Mucosa of stomach (tissue), 1 donor: ENCODE data around the gene LMBR1.
"Not testable (repeated sequence)": the region's sequence is repeated elsewhere in the genome, so short reads cannot be mapped to it uniquely, and the experiment has no call there.

Experiments
- H3K27me3 ChIP-seq: one replicate; pipeline ENCODE4 v1.7.0; 2013; ENCODE audit warnings: mild to moderate bottlenecking, low read length; ENCODE audit not compliant: control insufficient read depth, insufficient read depth
- H3K36me3 ChIP-seq: one replicate; pipeline ENCODE4 v1.7.0; 2013; ENCODE audit warnings: low read length; ENCODE audit not compliant: control insufficient read depth, insufficient read depth
- H3K4me1 ChIP-seq: one replicate; pipeline ENCODE4 v1.7.0; 2013; ENCODE audit warnings: mild to moderate bottlenecking, low read length; ENCODE audit not compliant: control insufficient read depth, insufficient read depth
- H3K4me3 ChIP-seq: one replicate; pipeline ENCODE4 v1.7.0; 2013; ENCODE audit warnings: low read length
- H3K9ac ChIP-seq: one replicate; pipeline ENCODE4 v1.7.0; 2013; ENCODE audit warnings: mild to moderate bottlenecking, low read length, moderate library complexity
- H3K9me3 ChIP-seq: one replicate; pipeline ENCODE4 v1.7.0; 2013; ENCODE audit warnings: mild to moderate bottlenecking, low read length, moderate library complexity; ENCODE audit not compliant: control insufficient read depth
- donor health status: Pancreatic carcinoma.

LMBR1 gene

GRCh38 chr7:156816943-156817572 is 75.9 kb downstream of the LMBR1 start:
- Histone ChIP-seq H3K9me3 (no peaks in the 10 kb centered on the region), H3K36me3 (no peaks in the 10 kb centered on the region), H3K27me3 (no peaks in the 10 kb centered on the region), H3K9ac (no peak overlapping the region), H3K4me1 (no peaks in the 10 kb centered on the region), H3K4me3 (no peak overlapping the region)

GRCh38 chr7:156811706-156812105 is 81.3 kb downstream of the LMBR1 start:
- H3K4me1 ChIP-seq = no peaks in the 10 kb centered on the region
- no peak overlapping the region for H3K9ac ChIP-seq
- H3K36me3 ChIP-seq = no peaks in the 10 kb centered on the region
- H3K9me3 ChIP-seq = no peaks in the 10 kb centered on the region
- H3K27me3 ChIP-seq = no peaks in the 10 kb centered on the region
- H3K4me3 ChIP-seq = no peak overlapping the region

- H3K4me3 ChIP-seq, H3K36me3 ChIP-seq, H3K9me3 ChIP-seq, H3K9ac ChIP-seq, H3K27me3 ChIP-seq, H3K4me1 ChIP-seq: not testable (repeated sequence)
Observed at GRCh38 chr7:156803656-156804055, 89.3 kb downstream of the LMBR1 start.

GRCh38 chr7:156802214-156802613 is 90.8 kb downstream of the LMBR1 start:
- Histone ChIP-seq H3K9me3 (no peaks in the 10 kb centered on the region), H3K4me1 (no peaks in the 10 kb centered on the region), H3K36me3 (no peaks in the 10 kb centered on the region), H3K27me3 (no peaks in the 10 kb centered on the region), H3K4me3 (no peak overlapping the region), H3K9ac (no peak overlapping the region)

- Histone ChIP-seq H3K4me1 (no peaks in the 10 kb centered on the region), H3K9ac (no peak overlapping the region), H3K36me3 (no peaks in the 10 kb centered on the region), H3K9me3 (no peaks in the 10 kb centered on the region), H3K4me3 (no peak overlapping the region), H3K27me3 (no peaks in the 10 kb centered on the region)
Observed at GRCh38 chr7:156795415-156795814, 97.6 kb downstream of the LMBR1 start.

- H3K27me3 ChIP-seq = no peaks in the 10 kb centered on the region
- H3K9me3 ChIP-seq = no peaks in the 10 kb centered on the region
- no peak overlapping the region for H3K4me3 ChIP-seq
- H3K4me1 ChIP-seq = no peaks in the 10 kb centered on the region
- no peaks in the 10 kb centered on the region for H3K36me3 ChIP-seq
- H3K9ac ChIP-seq = no peak overlapping the region
Observed at GRCh38 chr7:156793334-156793733, 99.6 kb downstream of the LMBR1 start.

GRCh38 chr7:156792611-156793010 is 100.4 kb downstream of the LMBR1 start:
- H3K27me3 ChIP-seq = no peaks in the 10 kb centered on the region
- H3K36me3 ChIP-seq = no peaks in the 10 kb centered on the region
- no peaks in the 10 kb centered on the region for H3K4me1 ChIP-seq
- H3K4me3 ChIP-seq = no peak overlapping the region
- no peak overlapping the region for H3K9ac ChIP-seq
- H3K9me3 ChIP-seq = no peaks in the 10 kb centered on the region

GRCh38 chr7:156791241-156791640 is 101.7 kb downstream of the LMBR1 start:
- Histone ChIP-seq H3K9ac (no peak overlapping the region), H3K4me1 (no peaks in the 10 kb centered on the region), H3K27me3 (no peaks in the 10 kb centered on the region), H3K36me3 (no peaks in the 10 kb centered on the region), H3K4me3 (no peak overlapping the region), H3K9me3 (no peaks in the 10 kb centered on the region)

GRCh38 chr7:156790264-156790663 is 102.7 kb downstream of the LMBR1 start:
- Histone ChIP-seq H3K9me3 (no peaks in the 10 kb centered on the region), H3K4me1 (no peaks in the 10 kb centered on the region), H3K4me3 (no peak overlapping the region), H3K36me3 (no peaks in the 10 kb centered on the region), H3K9ac (no peak overlapping the region), H3K27me3 (no peaks in the 10 kb centered on the region)

- H3K9me3 ChIP-seq = no peaks in the 10 kb centered on the region
- no peak overlapping the region for H3K4me3 ChIP-seq
- H3K36me3 ChIP-seq = no peaks in the 10 kb centered on the region
- no peaks in the 10 kb centered on the region for H3K4me1 ChIP-seq
- no peaks in the 10 kb centered on the region for H3K27me3 ChIP-seq
- no peak overlapping the region for H3K9ac ChIP-seq
Observed at GRCh38 chr7:156785998-156786543, 106.9 kb downstream of the LMBR1 start.

GRCh38 chr7:156783864-156784263 is 109.1 kb downstream of the LMBR1 start:
- no peaks in the 10 kb centered on the region for H3K27me3 ChIP-seq
- no peak overlapping the region for H3K4me3 ChIP-seq
- H3K9me3 ChIP-seq = no peaks in the 10 kb centered on the region
- no peaks in the 10 kb centered on the region for H3K4me1 ChIP-seq
- H3K36me3 ChIP-seq = no peaks in the 10 kb centered on the region
- no peak overlapping the region for H3K9ac ChIP-seq

GRCh38 chr7:156781972-156782371 is 111.0 kb downstream of the LMBR1 start:
- H3K9me3 ChIP-seq = no peaks in the 10 kb centered on the region
- H3K9ac ChIP-seq = no peak overlapping the region
- H3K27me3 ChIP-seq = no peaks in the 10 kb centered on the region
- no peak overlapping the region for H3K4me3 ChIP-seq
- no peaks in the 10 kb centered on the region for H3K36me3 ChIP-seq
- no peaks in the 10 kb centered on the region for H3K4me1 ChIP-seq
